ENCODE results near the gene RGMB.

GRCh38 chr5:98816582-98817222 is 43.2 kb downstream of the RGMB start:
- TF ChIP-seq CTCF (IDR thresholded peaks at IDR 0.05) = no peak
- TF ChIP-seq EZH2 (IDR thresholded peaks at IDR 0.05; ENCODE audit: borderline replicate concordance, insufficient read depth, low read depth, low read length, poor library complexity, severe bottlenecking) = no peak

All from B cell (primary cell).